Brain pericyte (primary cell): ENCODE results near the gene RPRM.
"Not testable (repeated sequence)": the region's sequence is repeated elsewhere in the genome, so short reads cannot be mapped to it uniquely, and the experiment has no call there.

Source experiments
- DNase-seq: peaks from one replicate; pipeline ENCODE4 v3.0.0-alpha.2; 2012; ENCODE audit warnings: low read depth, low spot score

RPRM gene

DNA sequence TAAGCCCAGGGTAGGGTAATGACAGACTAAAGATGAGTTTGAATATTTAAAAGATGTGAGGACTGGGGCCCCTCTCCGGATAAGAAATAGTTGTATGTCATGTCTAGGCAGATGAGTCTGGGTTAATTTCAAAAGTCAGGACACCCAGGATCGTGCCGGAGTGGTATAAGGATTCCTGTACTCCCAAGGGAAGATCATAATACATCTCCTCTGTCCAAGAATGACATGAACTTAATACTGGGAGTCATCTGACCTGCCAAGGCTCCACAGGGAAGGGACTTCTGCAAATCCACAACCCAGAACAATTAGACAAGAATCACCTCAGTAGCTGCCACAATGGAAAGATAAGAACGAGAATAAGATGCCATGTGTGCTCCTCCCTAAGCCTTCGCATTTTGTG lies 17.1 kb downstream of the RPRM start:
- no peak for DNase-seq

GRCh38 chr2:153455861-153456260 lies 22.7 kb downstream of the RPRM start:
- DNase-seq = no peak

DNA sequence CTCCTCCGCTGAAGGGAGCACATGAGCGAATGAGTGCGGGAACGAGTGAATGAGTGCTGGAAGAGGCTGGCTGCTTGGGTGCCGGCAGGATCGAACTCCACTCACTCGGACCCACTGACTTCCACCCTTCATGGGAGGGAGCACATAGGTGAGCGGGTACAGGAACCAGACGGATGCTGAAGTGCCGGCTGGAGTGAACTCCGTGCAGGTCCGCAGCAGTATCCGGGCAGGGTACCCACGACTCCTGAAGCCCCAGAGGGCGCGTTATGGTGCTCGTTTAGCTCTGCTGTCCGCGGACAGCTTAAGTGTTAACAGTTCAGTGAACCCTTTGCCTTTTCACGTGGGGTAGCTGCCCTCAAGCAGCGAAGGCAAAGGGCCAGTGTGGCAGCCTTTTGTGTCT lies 23.2 kb downstream of the RPRM start:
- DNase-seq = no peak

DNA sequence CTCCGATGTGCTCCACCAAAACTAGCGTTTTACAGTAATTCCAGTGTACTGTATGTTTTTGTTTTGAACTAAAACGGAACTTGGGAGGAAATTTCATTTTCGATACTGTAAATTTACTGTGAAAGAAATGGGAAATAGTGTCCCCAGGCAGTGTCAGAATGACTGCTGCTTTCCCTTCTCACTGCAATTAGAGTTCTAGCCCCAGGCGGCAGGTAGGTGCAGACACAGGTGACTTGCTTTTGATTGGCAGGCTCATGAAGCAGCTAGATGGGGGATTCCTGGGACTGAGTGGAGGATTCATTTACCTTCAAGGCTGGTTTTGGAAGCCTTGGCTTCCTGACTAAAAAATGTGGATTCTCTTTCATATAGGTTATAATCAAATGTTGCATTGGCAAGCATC lies 27.0 kb downstream of the RPRM start:
- no peak for DNase-seq

- DNase-seq = no peak
These were observed 35.5 kb downstream of the RPRM start for GRCh38 chr2:153443106-153443505.

DNA sequence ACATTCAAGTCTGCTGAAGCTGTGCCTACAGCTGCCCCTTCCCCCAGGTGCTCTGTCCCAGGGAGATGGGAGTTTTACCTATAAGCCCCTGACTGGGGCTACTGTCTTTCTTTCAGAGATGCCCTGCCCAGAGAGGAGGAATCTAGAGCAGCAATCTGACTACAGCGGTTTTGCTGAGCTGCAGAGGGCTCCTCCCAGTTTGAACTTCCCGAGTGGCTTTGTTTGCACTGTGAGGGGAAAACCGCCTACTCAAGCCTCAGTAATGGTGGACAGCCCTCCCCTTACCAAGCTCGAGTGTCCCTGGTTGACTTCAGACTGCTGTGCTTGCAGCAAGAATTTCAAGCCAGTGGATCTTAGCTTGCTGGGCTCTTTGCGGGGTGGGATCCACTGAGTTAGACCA lies 35.9 kb downstream of the RPRM start:
- DNase-seq = not testable (repeated sequence)

DNA sequence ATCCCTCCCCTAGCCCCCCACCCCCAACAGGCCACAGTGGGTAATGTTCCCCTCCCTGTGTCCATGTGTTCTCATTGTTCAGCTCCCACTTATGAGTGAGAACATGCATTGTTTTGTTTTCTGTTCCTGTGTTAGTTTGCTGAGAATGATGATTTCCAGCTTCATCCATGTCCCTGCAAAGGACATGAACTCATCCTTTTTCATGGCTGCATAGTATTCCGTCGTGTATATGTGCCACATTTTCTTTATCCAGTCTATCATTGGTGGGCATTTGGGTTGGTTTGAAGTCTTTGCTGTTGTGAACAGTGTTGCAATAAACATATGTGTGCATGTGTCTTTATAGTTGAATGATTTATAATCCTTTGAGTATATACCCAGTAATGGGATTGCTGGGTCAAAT lies 38.5 kb downstream of the RPRM start:
- DNase-seq = not testable (repeated sequence)

DNA sequence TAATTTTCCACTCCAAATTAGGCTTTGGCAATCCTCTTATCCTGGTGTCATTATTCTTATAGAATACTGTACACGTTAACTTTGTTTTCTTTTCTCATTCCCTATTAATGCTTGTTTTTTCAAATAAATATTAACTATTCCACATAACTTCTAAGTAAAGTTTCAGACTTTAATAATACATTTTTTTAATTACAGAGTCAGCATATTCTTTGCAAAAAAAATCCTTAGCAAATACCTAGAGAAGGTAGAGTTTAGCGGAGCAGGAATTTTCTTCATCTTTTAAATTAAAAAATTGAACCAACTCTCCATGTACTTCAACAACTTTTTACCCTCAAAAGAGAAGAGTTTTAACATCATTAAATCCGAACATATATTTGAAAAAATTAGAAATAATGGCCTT lies 45.2 kb downstream of the RPRM start:
- no peak for DNase-seq

GRCh38 chr2:153432381-153432780 lies 46.2 kb downstream of the RPRM start:
- no peak for DNase-seq

DNA sequence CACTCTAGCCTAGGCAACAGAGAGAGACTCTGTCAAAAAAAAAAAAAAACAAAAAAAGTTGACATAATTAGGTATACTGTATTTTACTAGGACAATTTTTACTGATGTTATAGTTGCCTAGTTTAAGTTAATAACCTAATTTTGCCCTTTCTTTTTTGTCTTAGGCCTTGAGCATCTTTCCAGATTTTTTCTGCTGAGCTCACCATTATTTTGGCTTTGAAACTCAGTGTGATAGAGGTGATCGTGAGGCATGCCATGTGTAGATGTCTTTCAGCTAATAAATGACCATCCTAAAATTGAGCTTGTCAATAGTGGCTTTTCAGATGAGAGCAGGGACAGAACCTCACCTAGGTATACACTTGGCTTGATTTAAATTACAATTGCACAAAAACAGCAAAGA lies 47.4 kb downstream of the RPRM start:
- no peak for DNase-seq
